ENCODE data around the gene TBX1. TPM values are rescaled to one million over a fixed set of nuclear protein-coding genes. Genes with fewer than 3 reads are reported as not detected.

TBX1 gene
- total RNA-seq, 3 donors from 2014 or later, result 0.96 to 9.2 (median 2.9) TPM

- DNase-seq (ENCODE audit: low spot score in 2 of 2), result no peak
- TF ChIP-seq CTCF (IDR thresholded peaks at IDR 0.05) (no peak), POLR2AphosphoS5 (IDR thresholded peaks at IDR 0.05) (no peak), POLR2A (IDR thresholded peaks at IDR 0.05) (no peak)
- Histone ChIP-seq H3K36me3 (no peaks in the 10 kb centered on the region), H3K4me3 (no peak overlapping the region), H3K4me1 (no peaks in the 10 kb centered on the region), H3K9me3 (peaks cover 0 to under 1% of the 10 kb centered on the region in 2 donors), H3K27me3 (no peaks in the 10 kb centered on the region), H3K27ac (no peak overlapping the region)
- intact Hi-C loops (cut with DNase I; ENCODE audit: low total_unique reads), result no loop called here
Observed at GRCh38 chr22:19786959-19787848, 26.6 kb downstream of the TBX1 start.

GRCh38 chr22:19787849-19788141, 27.2 kb downstream of the TBX1 start:
- no peak for DNase-seq (ENCODE audit: low spot score in 2 of 2)
- Histone ChIP-seq H3K4me3 (no peak overlapping the region), H3K9me3 (peaks cover 0 to 5% of the 10 kb centered on the region in 2 donors), H3K36me3 (no peaks in the 10 kb centered on the region), H3K27me3 (no peaks in the 10 kb centered on the region), H3K4me1 (no peaks in the 10 kb centered on the region), H3K27ac (no peak overlapping the region)
- intact Hi-C loops (cut with DNase I; ENCODE audit: low total_unique reads), result no loop called here
- TF ChIP-seq POLR2AphosphoS5 (IDR thresholded peaks at IDR 0.05), result no peak
- TF ChIP-seq CTCF (IDR thresholded peaks at IDR 0.05), result no peak
- TF ChIP-seq POLR2A (IDR thresholded peaks at IDR 0.05), result no peak

GRCh38 chr22:19788661-19789225, 28.2 kb downstream of the TBX1 start:
- Histone ChIP-seq H3K36me3 (no peaks in the 10 kb centered on the region), H3K4me3 (no peak overlapping the region), H3K27me3 (no peaks in the 10 kb centered on the region), H3K9me3 (peaks cover 0 to 5% of the 10 kb centered on the region in 2 donors), H3K27ac (no peak overlapping the region), H3K4me1 (no peaks in the 10 kb centered on the region)
- TF ChIP-seq POLR2A (IDR thresholded peaks at IDR 0.05), result no peak
- TF ChIP-seq CTCF (IDR thresholded peaks at IDR 0.05), result no peak
- no peak for TF ChIP-seq POLR2AphosphoS5 (IDR thresholded peaks at IDR 0.05)
- no peak for DNase-seq (ENCODE audit: low spot score in 2 of 2)
- intact Hi-C loops (cut with DNase I; ENCODE audit: low total_unique reads), result no loop called here

GRCh38 chr22:19789406-19789805, 28.8 kb downstream of the TBX1 start:
- H3K9me3 ChIP-seq, result peaks cover 0 to 5% of the 10 kb centered on the region in 2 donors
- intact Hi-C loops (cut with DNase I; ENCODE audit: low total_unique reads), result no loop called here
- no peaks in the 10 kb centered on the region for H3K36me3 ChIP-seq
- DNase-seq (ENCODE audit: low spot score in 2 of 2), result no peak
- H3K27me3 ChIP-seq, result no peaks in the 10 kb centered on the region
- no peaks in the 10 kb centered on the region for H3K4me1 ChIP-seq
- H3K27ac ChIP-seq, result no peak overlapping the region
- TF ChIP-seq POLR2AphosphoS5 (IDR thresholded peaks at IDR 0.05) (no peak), CTCF (IDR thresholded peaks at IDR 0.05) (no peak), POLR2A (IDR thresholded peaks at IDR 0.05) (no peak)
- no peak overlapping the region for H3K4me3 ChIP-seq

GRCh38 chr22:19789828-19790227, 29.2 kb downstream of the TBX1 start:
- intact Hi-C loops (cut with DNase I; ENCODE audit: low total_unique reads), result no loop called here
- H3K9me3 ChIP-seq, result peaks cover 0 to 5% of the 10 kb centered on the region in 2 donors
- TF ChIP-seq CTCF (IDR thresholded peaks at IDR 0.05), result no peak
- no peaks in the 10 kb centered on the region for H3K36me3 ChIP-seq
- H3K27me3 ChIP-seq, result no peaks in the 10 kb centered on the region
- no peak for DNase-seq (ENCODE audit: low spot score in 2 of 2)
- H3K4me1 ChIP-seq, result no peaks in the 10 kb centered on the region
- no peak overlapping the region for H3K4me3 ChIP-seq
- H3K27ac ChIP-seq, result no peak overlapping the region
